Gastrocnemius medialis (tissue), 4 donors: ENCODE measurements around the gene CDAN1.

Experiments
- CTCF ChIP-seq, 5 experiments: fragments of 450-650 bp in 3 of 5; fragments of 200-600 bp in 2 of 5; sonication (generic) in 2 of 5; IDR thresholded peaks in 4 of 5; conservative IDR thresholded peaks in 1 of 5; 1 replicate in 4 of 5; 2 replicates in 1 of 5; pipeline ENCODE4 v1.5.1; 2016 to 2019; ENCODE audit warnings: antibody characterized with exemption in 5 of 5, mild to moderate bottlenecking in 3 of 5, moderate library complexity in 3 of 5
- POLR2A ChIP-seq, 2 donors: fragments of 450-650 bp; IDR thresholded peaks; one replicate each; pipeline ENCODE4 v1.6.1; 2017; ENCODE audit warnings: antibody characterized with exemption in 2 of 2, mild to moderate bottlenecking in 2 of 2, moderate library complexity in 2 of 2

- TF ChIP-seq POLR2A (IDR thresholded peaks at IDR 0.05) (no peak), CTCF (IDR thresholded peaks at IDR 0.05 in 4 of 5, conservative IDR thresholded peaks at IDR 0.05 in 1 of 5) (no peak)
These were observed 61.9 kb downstream of the CDAN1 start for GRCh38 chr15:42675021-42675420.
